Measurements from ENCODE around the gene YES1. TPM values are rescaled to one million over a fixed set of nuclear protein-coding genes. Genes with fewer than 3 reads are reported as not detected.

Gene YES1
- polyA plus RNA-seq (2011; rRNA removed) = 11.3 and 15.8 TPM in 2 replicates
- polyA minus RNA-seq (2011; rRNA and poly(A)+ RNA removed) = 6.4 and 15.8 TPM in 2 replicates

DNA sequence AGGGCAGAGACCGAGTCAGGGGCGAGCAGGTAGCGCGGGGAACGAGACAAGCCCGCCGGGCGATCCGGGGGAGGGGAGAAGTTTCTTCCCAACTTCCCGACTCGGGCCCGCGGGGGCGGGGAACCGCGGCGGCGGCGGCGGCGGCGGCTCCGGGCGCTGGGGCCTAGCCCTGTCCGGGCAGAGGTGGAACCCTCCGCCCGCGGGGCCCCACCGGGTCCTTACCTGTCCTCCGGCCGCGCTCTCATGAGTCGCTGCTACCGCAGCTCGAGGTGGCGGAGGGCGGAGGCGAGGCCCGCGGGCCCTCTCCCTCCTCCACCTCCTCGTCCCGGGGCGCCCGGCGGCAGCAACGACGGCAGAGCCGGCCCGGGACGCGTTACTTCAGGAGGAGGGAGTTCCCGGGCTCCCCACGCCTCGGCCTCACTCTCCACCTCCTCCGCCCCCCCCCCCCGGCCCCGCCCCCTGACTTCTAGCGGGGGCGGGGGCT is at the start of gene YES1:
TSS of gene YES1 (minus strand) at position 351 of the 484 bp plus-strand sequence. CDS start 55,415 bp downstream, outside the sequence.
- CTCF ChIA-PET = no interaction called here

DNA sequence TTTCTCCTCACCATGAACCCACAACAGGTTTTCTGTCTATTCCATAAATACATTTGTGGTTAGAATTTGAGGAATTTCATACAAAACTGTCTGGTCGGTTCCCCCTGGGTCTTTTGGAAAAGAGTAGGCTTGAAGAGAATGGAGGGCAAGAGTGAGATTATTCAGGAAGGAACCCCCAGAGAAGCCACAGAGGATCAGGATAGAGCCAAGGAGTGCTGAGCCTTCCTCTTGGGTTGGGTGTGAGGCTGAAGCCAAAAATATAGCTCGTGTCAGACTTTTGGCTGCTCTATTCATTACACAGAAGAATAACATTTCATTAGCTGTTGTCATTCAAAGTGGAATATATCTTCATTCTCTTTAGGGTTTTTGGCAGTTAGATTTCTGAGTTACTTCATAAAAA is 45.9 kb upstream of the YES1 start:
- ChIA-PET CTCF (no interaction called here), POLR2A (no interaction called here)
- Histone ChIP-seq H3K27me3 (ENCODE audit: control insufficient read depth, insufficient read depth, low read length) (peaks cover 2% of the 10 kb centered on the region), H3K36me3 (ENCODE audit: control insufficient read depth, insufficient read depth, low read length) (no peaks in the 10 kb centered on the region), H3K4me3 (ENCODE audit: low read depth, low read length) (no peak overlapping the region)
- no peak for TF ChIP-seq CTCF (IDR thresholded peaks at IDR 0.05; ENCODE audit: insufficient read depth, low read depth, low read length)
- DNase-seq (ENCODE audit: low read depth) = no peak

More for the DNA sequence above, at the start of gene YES1:
- no peak for DNase-seq (ENCODE audit: low read depth)
- POLR2A ChIA-PET = no interaction called here
- no peaks in the 10 kb centered on the region for H3K27me3 ChIP-seq (ENCODE audit: control insufficient read depth, insufficient read depth, low read length)
- H3K4me3 ChIP-seq (ENCODE audit: low read depth, low read length) = peak within 1 kb of the TSS; percentile 84
- no peak for TF ChIP-seq CTCF (IDR thresholded peaks at IDR 0.05; ENCODE audit: insufficient read depth, low read depth, low read length)
- H3K36me3 ChIP-seq (ENCODE audit: control insufficient read depth, insufficient read depth, low read length) = no peaks in the 10 kb centered on the region; the same call in 1 of the 2 replicates

DNA sequence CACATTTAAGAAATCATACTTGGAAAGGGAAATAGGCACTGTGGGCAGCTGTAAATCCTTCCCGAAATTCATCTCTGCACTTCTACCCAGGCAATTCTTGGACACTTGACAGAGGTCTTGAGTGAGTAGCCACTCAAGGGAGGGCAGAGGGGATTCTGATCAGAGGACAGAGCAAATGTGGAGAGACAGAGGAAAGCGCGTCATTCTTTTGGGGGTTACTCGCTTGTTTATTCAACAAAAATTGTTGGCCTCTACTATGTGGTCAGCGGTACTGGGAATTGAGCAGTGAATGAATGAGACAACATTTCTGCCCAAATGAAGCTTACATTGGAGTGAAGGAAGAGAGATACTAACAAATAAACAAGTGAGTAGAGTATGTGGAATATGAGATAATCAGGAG is 41.4 kb upstream of the YES1 start:
- ChIA-PET CTCF (interaction anchor here (0.8 kb wide), 1 partner anchor 14 kb away, joined by 3 read pairs; no protein-coding TSS in a partner anchor), POLR2A (no interaction called here)
- DNase-seq (ENCODE audit: low read depth) = no peak
- Histone ChIP-seq H3K27me3 (ENCODE audit: control insufficient read depth, insufficient read depth, low read length) (peaks cover 2% of the 10 kb centered on the region; the same call in 1 of the 2 replicates), H3K36me3 (ENCODE audit: control insufficient read depth, insufficient read depth, low read length) (no peaks in the 10 kb centered on the region), H3K4me3 (ENCODE audit: low read depth, low read length) (no peak overlapping the region)
- no peak for TF ChIP-seq CTCF (IDR thresholded peaks at IDR 0.05; ENCODE audit: insufficient read depth, low read depth, low read length)

- Histone ChIP-seq H3K4me3 (ENCODE audit: low read depth, low read length) (no peak overlapping the region), H3K36me3 (ENCODE audit: control insufficient read depth, insufficient read depth, low read length) (no peaks in the 10 kb centered on the region), H3K27me3 (ENCODE audit: control insufficient read depth, insufficient read depth, low read length) (no peaks in the 10 kb centered on the region)
- no peak for DNase-seq (ENCODE audit: low read depth)
- CTCF ChIA-PET = no interaction called here
- POLR2A ChIA-PET = no interaction called here
- TF ChIP-seq CTCF (IDR thresholded peaks at IDR 0.05; ENCODE audit: insufficient read depth, low read depth, low read length) = no peak
Measured at GRCh38 chr18:850960-851359, 38.9 kb upstream of the YES1 start.

DNA sequence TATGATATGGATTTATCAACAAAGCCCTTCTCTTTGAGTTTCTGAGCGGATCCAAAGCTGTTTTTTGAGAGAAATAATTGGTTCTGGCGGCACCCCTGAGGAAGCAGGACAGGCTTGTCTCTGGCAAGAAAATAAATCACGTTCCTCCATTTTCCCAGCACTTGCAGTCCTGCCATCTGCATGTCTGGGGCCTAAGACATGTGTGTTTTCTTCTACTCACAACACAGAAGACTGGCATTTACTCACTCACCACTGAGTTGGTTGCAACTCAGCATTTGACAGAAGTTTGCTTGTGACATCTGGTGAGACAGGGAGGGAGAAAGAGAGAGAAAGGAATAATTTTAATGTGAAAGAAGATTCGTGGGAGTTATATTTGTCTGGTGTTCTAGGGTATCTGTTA is 37.0 kb upstream of the YES1 start:
- H3K27me3 ChIP-seq (ENCODE audit: control insufficient read depth, insufficient read depth, low read length) = no peaks in the 10 kb centered on the region
- no peaks in the 10 kb centered on the region for H3K36me3 ChIP-seq (ENCODE audit: control insufficient read depth, insufficient read depth, low read length)
- no peak for TF ChIP-seq CTCF (IDR thresholded peaks at IDR 0.05; ENCODE audit: insufficient read depth, low read depth, low read length)
- POLR2A ChIA-PET = no interaction called here
- H3K4me3 ChIP-seq (ENCODE audit: low read depth, low read length) = no peak overlapping the region
- CTCF ChIA-PET = interaction anchor here (1.1 to 1.9 kb wide), 3 partner anchors 9 to 16 kb away, joined by 3 to 9 read pairs (median 6); no protein-coding TSS in a partner anchor
- DNase-seq (ENCODE audit: low read depth) = no peak

Measured in BJ (cell line).